B cell (primary cell): ENCODE measurements around the gene LYPD5. TPM values are rescaled to one million over a fixed set of nuclear protein-coding genes. Genes with fewer than 3 reads are reported as not detected.

Source experiments
- ATAC-seq: fragments of 200-7000 bp; cut with Tn5 transposase; one replicate; pipeline ENCODE4 v1.10.0; 2021; ENCODE audit warnings: low read depth, mild to moderate bottlenecking, moderate number of reproducible peaks, moderate library complexity
- CTCF ChIA-PET: fragments of 350-600 bp; sonication (Branson Sonifier 250); formaldehyde crosslinking; loops from one replicate; lab custom pipeline; 2021; ENCODE audit warnings: antibody characterized with exemption, inconsistent platforms; lab: Charles Lee
- POLR2A ChIA-PET: fragments of 350-600 bp; sonication (Branson Sonifier 250); formaldehyde crosslinking; loops from one replicate; lab custom pipeline; 2021; ENCODE audit warnings: antibody characterized with exemption; lab: Charles Lee
- DNase-seq: peaks from one replicate; pipeline ENCODE4 v3.0.0; 2013
- H2AFZ ChIP-seq: 2 replicates; pipeline ENCODE4 v1.6.1; 2012; ENCODE audit warnings: mild to moderate bottlenecking, low read depth, low read length; ENCODE audit not compliant: insufficient read depth, poor library complexity, severe bottlenecking
- H3K27ac ChIP-seq, 2 donors: 1 replicate in 1 of 2; 2 replicates in 1 of 2; pipeline ENCODE4 v1.5.1; 2012 to 2013; ENCODE audit warnings: low read length in 2 of 2, mild to moderate bottlenecking in 2 of 2, moderate library complexity in 1 of 2
- H3K27me3 ChIP-seq, 4 experiments: fragments of 200-600 bp in 1 of 4; sonication (generic) in 1 of 4; replicated peaks in 1 of 4; 1 replicate in 2 of 4; 2 replicates in 2 of 4; pipeline versions ENCODE4 v1.6.1 to v1.7.0; 2013 to 2016; ENCODE audit warnings: low read length in 3 of 4, mild to moderate bottlenecking in 2 of 4, mixed read lengths in 1 of 4, moderate library complexity in 1 of 4; ENCODE audit not compliant: insufficient read depth in 4 of 4, control insufficient read depth in 3 of 4; ENCODE audit errors: control extremely low read depth in 1 of 4
- H3K36me3 ChIP-seq, 2 experiments: replicated peaks in 1 of 2; 1 replicate in 1 of 2; 2 replicates in 1 of 2; pipeline versions ENCODE4 v1.6.1 to v1.7.1; 2013; ENCODE audit warnings: low read length in 1 of 2; ENCODE audit not compliant: insufficient read depth in 2 of 2, control insufficient read depth in 1 of 2; ENCODE audit errors: control extremely low read depth in 1 of 2, extremely low read depth in 1 of 2
- H3K4me1 ChIP-seq, 2 donors: fragments of 200-600 bp in 1 of 2; sonication (generic) in 1 of 2; 1 replicate in 1 of 2; 2 replicates in 1 of 2; pipeline versions ENCODE4 v1.5.1 to v1.6.1; 2013 to 2017; ENCODE audit warnings: low read length in 2 of 2; ENCODE audit not compliant: control insufficient read depth in 2 of 2, insufficient read depth in 2 of 2
- H3K4me2 ChIP-seq: replicated peaks from 2 replicates; pipeline ENCODE3; 2012; ENCODE audit warnings: mild to moderate bottlenecking, low read depth, low read length; ENCODE audit not compliant: poor library complexity, severe bottlenecking
- H3K4me3 ChIP-seq, 5 experiments: fragments of 200-600 bp in 1 of 5; sonication (generic) in 1 of 5; 1 replicate in 3 of 5; 2 replicates in 2 of 5; pipeline versions ENCODE4 v1.5.1 to v1.7.0; 2011 to 2016; ENCODE audit warnings: low read length in 4 of 5, mild to moderate bottlenecking in 4 of 5, low read depth in 2 of 5, control low read depth in 1 of 5, moderate library complexity in 1 of 5; ENCODE audit not compliant: insufficient read depth in 1 of 5; ENCODE audit errors: control extremely low read depth in 1 of 5, extremely low read depth in 1 of 5
- H3K79me2 ChIP-seq: fragments of 200-600 bp; sonication (generic); one replicate; pipeline ENCODE4 v1.6.0; 2016; ENCODE audit warnings: low read length; ENCODE audit not compliant: control insufficient read depth, insufficient read depth
- H3K9ac ChIP-seq: fragments of 200-600 bp; sonication (generic); 2 replicates; pipeline ENCODE4 v1.6.1; 2017; ENCODE audit warnings: mild to moderate bottlenecking, low read length, moderate library complexity
- H3K9me3 ChIP-seq, 3 donors: one replicate each; pipeline versions ENCODE4 v1.6.1 to v1.7.1; 2013; ENCODE audit warnings: low read length in 2 of 3; ENCODE audit not compliant: control insufficient read depth in 2 of 3, insufficient read depth in 1 of 3; ENCODE audit errors: control extremely low read depth in 1 of 3
- H4K20me1 ChIP-seq: 2 replicates; pipeline ENCODE4 v1.6.0; 2012; ENCODE audit warnings: mild to moderate bottlenecking, low read length; ENCODE audit not compliant: insufficient read depth, control insufficient read depth, poor library complexity, severe bottlenecking
- H3K27ac Mint-ChIP-seq: one replicate; pipeline ENCODE4 v1.8.0; 2021; ENCODE audit warnings: mixed read lengths
- H3K27me3 Mint-ChIP-seq: one replicate; pipeline ENCODE4 v1.8.0; 2021; ENCODE audit warnings: mixed read lengths
- H3K4me1 Mint-ChIP-seq: one replicate; pipeline ENCODE4 v1.8.0; 2021; ENCODE audit warnings: mixed read lengths
- H3K4me3 Mint-ChIP-seq: one replicate; pipeline ENCODE4 v1.8.0; 2021; ENCODE audit warnings: mixed read lengths
- H3K9me3 Mint-ChIP-seq: one replicate; pipeline ENCODE4 v1.8.0; 2022; ENCODE audit warnings: mixed read lengths; ENCODE audit not compliant: insufficient read depth
- EZH2 ChIP-seq: IDR thresholded peaks from 2 replicates; pipeline ENCODE4 v1.6.1; 2012; ENCODE audit warnings: borderline replicate concordance, low read depth, mild to moderate bottlenecking, moderate library complexity, low read length; ENCODE audit not compliant: insufficient read depth, poor library complexity, severe bottlenecking
- WGBS: methylation state at CpG from one replicate; pipeline ENCODE4 v1.1.5; 2013; ENCODE audit warnings: missing lambda C conversion rate; ENCODE audit not compliant: insufficient coverage; 5-methylcytosine and 5-hydroxymethylcytosine counted together
- intact Hi-C: fragments of 100-400 bp; cut with micrococcal nuclease; formaldehyde crosslinking; loops from one replicate; pipeline ENCODE4 v1.10.0; 2022
- polyA plus RNA-seq: library from polyadenylated mRNA; depleted of rRNA; stranded (reverse); fragments of >200 nt; gene quantifications from 2 replicates; pipeline ENCODE4 v1.2.3, GENCODE V29; 2012
- total RNA-seq, 2 donors: library from RNA; stranded (reverse); fragments of 120-200 nt in 1 of 2; gene quantifications; 1 replicate in 1 of 2; 2 replicates in 1 of 2; pipeline versions ENCODE4 v1.2.3 to v1.2.4, GENCODE V29; 2013 to 2022
- TF ChIP-seq, protein P1 (sequence below): fragments of 200-600 bp; IDR thresholded peaks from one replicate; pipeline ENCODE4 v1.8.0; 2022; ENCODE audit warnings: antibody characterized with exemption, mild to moderate bottlenecking

The LYPD5 gene
- total and polyA plus RNA-seq, 2 donors (not counting 1 experiment from before 2014, with no cell fraction given): 0.46 TPM; not detected in 1

GRCh38 chr19:43754503-43755255 lies 47.6 kb downstream of the LYPD5 start, which contains the start of gene SMG9:
SMG9 (minus strand) TSS chr19:43754962; CDS start chr19:43750741, 4,221 bp downstream.
- CTCF ChIA-PET: interaction anchor here (0.9 to 8.2 kb wide), 7 partner anchors 11 to 195 kb away, joined by 4 to 64 read pairs (median 4); partner anchors contain the start of gene KCNN4
- H3K79me2 ChIP-seq: peaks cover 27% of the 10 kb centered on the region

More at GRCh38 chr19:43754503-43755255, 47.6 kb downstream of the LYPD5 start, which contains the start of gene SMG9:
- DNase-seq (peak; percentile 99), ATAC-seq (peak; percentile 81)
- peak within 1 kb of the TSS; percentile 78 for H3K9ac ChIP-seq
- TF ChIP-seq EZH2: no peak
- TF ChIP-seq, protein P1, sequence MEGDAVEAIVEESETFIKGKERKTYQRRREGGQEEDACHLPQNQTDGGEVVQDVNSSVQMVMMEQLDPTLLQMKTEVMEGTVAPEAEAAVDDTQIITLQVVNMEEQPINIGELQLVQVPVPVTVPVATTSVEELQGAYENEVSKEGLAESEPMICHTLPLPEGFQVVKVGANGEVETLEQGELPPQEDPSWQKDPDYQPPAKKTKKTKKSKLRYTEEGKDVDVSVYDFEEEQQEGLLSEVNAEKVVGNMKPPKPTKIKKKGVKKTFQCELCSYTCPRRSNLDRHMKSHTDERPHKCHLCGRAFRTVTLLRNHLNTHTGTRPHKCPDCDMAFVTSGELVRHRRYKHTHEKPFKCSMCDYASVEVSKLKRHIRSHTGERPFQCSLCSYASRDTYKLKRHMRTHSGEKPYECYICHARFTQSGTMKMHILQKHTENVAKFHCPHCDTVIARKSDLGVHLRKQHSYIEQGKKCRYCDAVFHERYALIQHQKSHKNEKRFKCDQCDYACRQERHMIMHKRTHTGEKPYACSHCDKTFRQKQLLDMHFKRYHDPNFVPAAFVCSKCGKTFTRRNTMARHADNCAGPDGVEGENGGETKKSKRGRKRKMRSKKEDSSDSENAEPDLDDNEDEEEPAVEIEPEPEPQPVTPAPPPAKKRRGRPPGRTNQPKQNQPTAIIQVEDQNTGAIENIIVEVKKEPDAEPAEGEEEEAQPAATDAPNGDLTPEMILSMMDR: no peak
- peak within 1 kb of the TSS; percentile 63 to 88 (median 84) for H3K4me3 ChIP-seq
- no peaks in the 10 kb centered on the region for H3K9me3 ChIP-seq
- peak within 1 kb of the TSS; percentile 93 to 98 for H3K27ac ChIP-seq
- no peaks in the 10 kb centered on the region for H3K9me3 Mint-ChIP-seq
- intact Hi-C loops: loop anchor here (1.0 to 10.0 kb wide), 6 partner anchors 11 to 250 kb away; partner anchors contain the start of genes IRGQ, KCNN4, PHLDB3 and ZNF428
- H2AFZ ChIP-seq: peak within 1 kb of the TSS; percentile 80
- peak within 1 kb of the TSS; percentile 100 for H3K27ac Mint-ChIP-seq
- peak within 1 kb of the TSS; percentile 100 for H3K4me2 ChIP-seq
- no peaks in the 10 kb centered on the region for H3K27me3 Mint-ChIP-seq
- POLR2A ChIA-PET: interaction anchor here (4.9 to 6.7 kb wide), 2 partner anchors 11 to 26 kb away, joined by 45 to 89 read pairs; partner anchors contain the start of gene KCNN4
- peak within 1 kb of the TSS; percentile 99 for H3K4me3 Mint-ChIP-seq
- H3K4me1 ChIP-seq: peaks cover 27 to 58% of the 10 kb centered on the region in 2 donors
- H3K4me1 Mint-ChIP-seq: peaks cover 71% of the 10 kb centered on the region
- WGBS: under 1% methylated on average over 79 of the region's 79 CpGs
- H4K20me1 ChIP-seq: no peaks in the 10 kb centered on the region
- peaks cover 0 to 21% of the 10 kb centered on the region in 2 experiments for H3K36me3 ChIP-seq
- no peaks in the 10 kb centered on the region for H3K27me3 ChIP-seq
